C4-2B (cell line): ENCODE results near the gene TSPAN18.

Source experiments
- ZFX ChIP-seq: fragments of 450-650 bp; IDR thresholded peaks from 2 replicates; pipeline ENCODE4 v1.6.1; 2017
- TF ChIP-seq, protein P1 (sequence below): fragments of 450-650 bp; conservative IDR thresholded peaks from 2 replicates; pipeline ENCODE4 v1.5.1; 2017; ENCODE audit warnings: mild to moderate bottlenecking

- TF ChIP-seq, protein P1, sequence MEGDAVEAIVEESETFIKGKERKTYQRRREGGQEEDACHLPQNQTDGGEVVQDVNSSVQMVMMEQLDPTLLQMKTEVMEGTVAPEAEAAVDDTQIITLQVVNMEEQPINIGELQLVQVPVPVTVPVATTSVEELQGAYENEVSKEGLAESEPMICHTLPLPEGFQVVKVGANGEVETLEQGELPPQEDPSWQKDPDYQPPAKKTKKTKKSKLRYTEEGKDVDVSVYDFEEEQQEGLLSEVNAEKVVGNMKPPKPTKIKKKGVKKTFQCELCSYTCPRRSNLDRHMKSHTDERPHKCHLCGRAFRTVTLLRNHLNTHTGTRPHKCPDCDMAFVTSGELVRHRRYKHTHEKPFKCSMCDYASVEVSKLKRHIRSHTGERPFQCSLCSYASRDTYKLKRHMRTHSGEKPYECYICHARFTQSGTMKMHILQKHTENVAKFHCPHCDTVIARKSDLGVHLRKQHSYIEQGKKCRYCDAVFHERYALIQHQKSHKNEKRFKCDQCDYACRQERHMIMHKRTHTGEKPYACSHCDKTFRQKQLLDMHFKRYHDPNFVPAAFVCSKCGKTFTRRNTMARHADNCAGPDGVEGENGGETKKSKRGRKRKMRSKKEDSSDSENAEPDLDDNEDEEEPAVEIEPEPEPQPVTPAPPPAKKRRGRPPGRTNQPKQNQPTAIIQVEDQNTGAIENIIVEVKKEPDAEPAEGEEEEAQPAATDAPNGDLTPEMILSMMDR, result no peak
- no peak for TF ChIP-seq ZFX
Measured at GRCh38 chr11:44849922-44850321, 123.2 kb downstream of the TSPAN18 start.
